22Rv1 (cell line): ENCODE data around the gene PARD3.

ENCODE experiments used
- H3K27ac ChIP-seq: fragments of 450-650 bp; 2 replicates; pipeline ENCODE4 v1.5.1; 2017
- ZFX ChIP-seq: fragments of 450-650 bp; IDR thresholded peaks from 2 replicates; pipeline ENCODE4 v1.6.1; 2017; ENCODE audit warnings: antibody characterized with exemption, borderline replicate concordance
- TF ChIP-seq, protein P1 (sequence below): fragments of 450-650 bp; IDR thresholded peaks from 2 replicates; pipeline ENCODE4 v1.5.1; 2017; ENCODE audit warnings: mild to moderate bottlenecking

Gene PARD3

DNA sequence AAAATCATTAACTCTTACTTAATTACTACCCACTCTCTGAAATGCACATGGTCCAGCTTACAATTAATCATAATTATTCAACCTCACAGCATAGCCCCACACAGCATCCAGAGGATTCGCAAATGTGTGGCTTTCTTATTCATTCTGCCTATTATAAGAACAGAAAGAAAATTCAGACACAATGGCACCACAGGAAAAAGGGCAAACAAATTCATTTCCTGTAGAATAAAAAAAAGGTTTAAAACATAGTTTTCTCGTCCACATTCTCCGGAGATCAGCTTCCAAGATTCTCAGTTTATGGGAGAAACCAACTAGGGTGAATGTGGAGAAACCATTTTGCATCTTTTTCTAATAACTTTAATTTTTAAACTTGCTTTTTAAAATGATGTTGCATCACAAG lies 201.6 kb downstream of the PARD3 start:
- no peak overlapping the region for H3K27ac ChIP-seq
- TF ChIP-seq, protein P1, sequence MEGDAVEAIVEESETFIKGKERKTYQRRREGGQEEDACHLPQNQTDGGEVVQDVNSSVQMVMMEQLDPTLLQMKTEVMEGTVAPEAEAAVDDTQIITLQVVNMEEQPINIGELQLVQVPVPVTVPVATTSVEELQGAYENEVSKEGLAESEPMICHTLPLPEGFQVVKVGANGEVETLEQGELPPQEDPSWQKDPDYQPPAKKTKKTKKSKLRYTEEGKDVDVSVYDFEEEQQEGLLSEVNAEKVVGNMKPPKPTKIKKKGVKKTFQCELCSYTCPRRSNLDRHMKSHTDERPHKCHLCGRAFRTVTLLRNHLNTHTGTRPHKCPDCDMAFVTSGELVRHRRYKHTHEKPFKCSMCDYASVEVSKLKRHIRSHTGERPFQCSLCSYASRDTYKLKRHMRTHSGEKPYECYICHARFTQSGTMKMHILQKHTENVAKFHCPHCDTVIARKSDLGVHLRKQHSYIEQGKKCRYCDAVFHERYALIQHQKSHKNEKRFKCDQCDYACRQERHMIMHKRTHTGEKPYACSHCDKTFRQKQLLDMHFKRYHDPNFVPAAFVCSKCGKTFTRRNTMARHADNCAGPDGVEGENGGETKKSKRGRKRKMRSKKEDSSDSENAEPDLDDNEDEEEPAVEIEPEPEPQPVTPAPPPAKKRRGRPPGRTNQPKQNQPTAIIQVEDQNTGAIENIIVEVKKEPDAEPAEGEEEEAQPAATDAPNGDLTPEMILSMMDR, result no peak
- no peak for TF ChIP-seq ZFX

DNA sequence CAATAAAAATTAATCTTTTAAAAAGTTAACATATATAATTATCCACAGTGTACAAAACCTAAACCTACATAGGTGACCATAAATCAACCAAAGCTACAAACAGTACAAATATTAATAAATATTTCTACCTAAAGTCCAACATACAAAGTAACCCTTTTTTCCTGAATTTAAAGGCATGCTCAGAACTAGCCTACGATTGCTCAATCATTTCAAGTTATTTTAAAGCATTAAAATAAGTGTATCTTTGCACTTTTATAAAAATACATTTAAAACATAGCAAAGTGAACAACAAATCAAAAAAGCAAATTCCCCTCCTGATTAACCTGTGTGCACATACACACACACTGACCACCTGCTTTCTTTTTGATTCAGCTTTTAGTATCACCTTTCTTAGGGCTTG lies 202.2 kb downstream of the PARD3 start:
- no peak overlapping the region for H3K27ac ChIP-seq
- TF ChIP-seq, protein P1, result no peak

DNA sequence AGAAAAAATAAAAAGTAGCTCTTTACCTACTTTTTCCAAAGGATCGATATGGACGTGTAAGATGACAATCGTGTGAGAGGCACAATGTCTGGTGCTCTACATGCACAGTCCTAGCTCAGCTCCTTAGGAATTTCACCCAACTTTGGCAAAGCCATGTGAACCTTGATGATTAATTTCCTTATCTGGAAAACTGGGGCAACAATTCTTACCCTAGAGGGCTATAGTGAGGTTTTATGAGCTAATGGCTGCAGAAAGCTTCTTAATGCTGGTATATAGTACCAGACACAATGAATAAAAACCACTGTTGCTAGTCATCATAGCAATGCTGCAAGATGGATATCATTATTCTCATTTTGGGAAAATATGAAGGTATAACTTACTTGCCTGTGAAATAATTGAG lies 202.7 kb downstream of the PARD3 start:
- TF ChIP-seq, protein P1, result no peak
- TF ChIP-seq ZFX, result no peak
- H3K27ac ChIP-seq, result no peak overlapping the region

DNA sequence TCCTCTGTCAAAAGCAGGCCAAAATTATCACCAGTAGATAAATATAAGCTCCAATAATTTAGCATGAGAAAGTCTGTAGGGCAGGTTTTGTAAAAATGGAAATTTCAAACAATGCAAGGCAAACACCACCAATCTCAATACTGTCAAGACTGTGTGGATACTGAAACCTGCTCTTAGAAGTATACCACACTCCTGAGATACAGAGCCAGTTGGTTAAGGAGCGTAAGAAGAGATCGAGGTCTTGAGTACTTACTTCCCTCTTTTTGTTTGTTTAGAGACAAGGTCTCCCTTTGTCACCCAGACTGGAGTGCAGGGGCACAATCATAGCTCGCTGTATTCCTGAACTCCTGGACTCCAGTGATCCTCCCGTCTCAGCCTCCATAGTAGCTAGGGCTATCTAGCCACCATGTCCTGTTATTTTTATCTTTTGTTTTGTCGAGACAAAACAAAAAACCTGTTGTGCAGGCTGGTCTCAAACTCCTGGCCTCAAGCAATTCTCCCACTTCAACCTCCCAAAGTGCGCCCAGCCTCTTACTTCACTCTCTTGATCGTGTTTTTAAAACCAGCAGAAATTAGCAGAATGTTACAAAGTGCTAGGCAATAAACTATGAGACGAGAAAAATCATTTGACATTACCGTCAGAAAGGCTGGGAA lies 205.7 kb downstream of the PARD3 start:
- H3K27ac ChIP-seq, result no peak overlapping the region
- TF ChIP-seq ZFX, result no peak
- TF ChIP-seq, protein P1, result no peak

DNA sequence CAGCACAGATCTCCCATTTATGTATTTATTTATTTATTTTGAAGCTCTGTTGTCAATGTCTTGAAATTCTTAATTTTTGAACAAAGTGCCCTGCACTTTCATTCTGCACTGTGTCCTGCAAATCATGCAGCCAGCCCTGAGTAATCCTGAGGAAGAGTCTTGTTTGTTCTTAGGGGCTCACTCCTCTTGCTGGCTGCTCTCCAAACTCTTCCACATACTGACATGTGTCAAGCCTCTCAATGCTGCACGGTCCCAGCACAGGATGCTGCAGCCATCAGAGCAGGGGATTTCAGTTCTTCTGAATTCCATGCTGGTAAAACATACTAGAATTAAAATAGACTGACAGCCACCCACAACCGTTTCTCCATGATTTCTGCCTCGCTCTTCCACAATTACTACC lies 207.2 kb downstream of the PARD3 start:
- no peak overlapping the region for H3K27ac ChIP-seq
- TF ChIP-seq ZFX, result no peak
- TF ChIP-seq, protein P1, result no peak

DNA sequence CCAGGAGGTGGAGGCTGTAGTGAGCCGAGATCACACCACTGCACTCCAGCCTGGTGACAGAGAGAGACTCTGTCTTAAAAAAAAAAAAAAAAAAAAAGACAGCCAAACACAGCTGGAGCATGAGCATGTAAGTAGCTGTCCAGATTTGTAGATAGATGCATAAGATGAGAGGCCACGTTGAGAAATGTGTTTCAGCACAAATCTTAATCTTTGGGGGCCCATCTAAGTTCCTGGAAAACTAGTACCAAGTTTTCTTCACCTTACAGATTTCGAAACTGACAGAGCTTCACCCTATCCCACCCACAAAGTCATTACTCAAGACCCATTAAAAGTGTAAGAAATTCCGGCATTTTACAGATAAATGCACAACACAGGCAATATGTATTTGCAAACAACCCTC lies 208.2 kb downstream of the PARD3 start:
- H3K27ac ChIP-seq, result no peak overlapping the region
- TF ChIP-seq, protein P1, result no peak
- no peak for TF ChIP-seq ZFX

DNA sequence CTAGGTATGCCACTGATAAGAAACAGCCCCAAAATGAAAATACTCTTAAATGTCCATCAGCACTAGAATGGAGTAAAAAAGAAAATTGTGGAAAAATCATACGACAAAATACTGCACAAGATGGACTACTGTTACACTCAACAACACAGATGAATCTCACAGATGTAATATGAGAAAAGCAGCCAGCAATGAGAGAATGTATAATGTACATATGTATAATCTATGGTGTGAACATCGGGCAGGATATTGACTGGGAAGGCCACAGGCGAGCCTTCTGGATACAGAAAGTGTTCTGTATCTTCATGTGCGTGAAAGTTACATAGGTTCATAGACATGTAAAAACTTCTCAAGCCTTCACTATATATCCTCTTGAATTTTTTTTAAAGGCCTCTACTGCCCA lies 212.6 kb downstream of the PARD3 start:
- H3K27ac ChIP-seq, result no peak overlapping the region
- no peak for TF ChIP-seq ZFX
- TF ChIP-seq, protein P1, result no peak
